HEK293 (cell line): ENCODE measurements around the gene KCNB1.

ENCODE experiments used
- HIC1 ChIP-seq: fragments of 450-650 bp; formaldehyde crosslinking; IDR thresholded peaks from 2 replicates; pipeline ENCODE4 v1.5.1; 2016; ENCODE audit warnings: missing biosample characterization, missing genetic modification characterization
- RBAK ChIP-seq: fragments of 450-650 bp; formaldehyde crosslinking; IDR thresholded peaks from 2 replicates; pipeline ENCODE4 v1.5.1; 2016; ENCODE audit warnings: missing biosample characterization, missing genetic modification characterization
- REST ChIP-seq: fragments of 450-650 bp; formaldehyde crosslinking; IDR thresholded peaks from 2 replicates; pipeline ENCODE4 v1.5.1; 2016; ENCODE audit warnings: missing biosample characterization, missing genetic modification characterization
- SETDB1 ChIP-seq: IDR thresholded peaks from one replicate; pipeline ENCODE4 v1.6.1; 2017; ENCODE audit warnings: mild to moderate bottlenecking, low read length, moderate library complexity, mixed read lengths; ENCODE audit not compliant: insufficient read length
- ZBTB17 ChIP-seq: fragments of 450-650 bp; formaldehyde crosslinking; IDR thresholded peaks from 2 replicates; pipeline ENCODE4 v1.5.1; 2016; ENCODE audit warnings: missing biosample characterization, missing genetic modification characterization
- ZBTB20 ChIP-seq: fragments of 450-650 bp; formaldehyde crosslinking; IDR thresholded peaks from 2 replicates; pipeline ENCODE4 v1.5.1; 2016; ENCODE audit warnings: missing biosample characterization, missing genetic modification characterization
- ZNF121 ChIP-seq: fragments of 450-650 bp; formaldehyde crosslinking; IDR thresholded peaks from 2 replicates; pipeline ENCODE4 v1.5.1; 2016; ENCODE audit warnings: missing biosample characterization, missing genetic modification characterization
- ZNF274 ChIP-seq, 2 experiments: fragments of 200-500 bp in 1 of 2; fragments of 450-650 bp in 1 of 2; sonication (Bioruptor generic) in 1 of 2; formaldehyde crosslinking in 1 of 2; IDR thresholded peaks; 2 replicates each; pipeline versions ENCODE4 v1.5.1 to v1.6.1; 2014 to 2016; ENCODE audit warnings: borderline replicate concordance in 1 of 2, inconsistent platforms in 1 of 2, low read length in 1 of 2, missing biosample characterization in 1 of 2, missing genetic modification characterization in 1 of 2
- ZNF324 ChIP-seq: fragments of 450-650 bp; formaldehyde crosslinking; IDR thresholded peaks from 2 replicates; pipeline ENCODE4 v1.5.1; 2016; ENCODE audit warnings: missing biosample characterization, missing genetic modification characterization
- ZNF341 ChIP-seq: fragments of 450-650 bp; formaldehyde crosslinking; IDR thresholded peaks from 2 replicates; pipeline ENCODE4; 2016; ENCODE audit warnings: low read depth, missing biosample characterization, missing genetic modification characterization
- ZNF654 ChIP-seq: fragments of 450-650 bp; formaldehyde crosslinking; IDR thresholded peaks from 2 replicates; pipeline ENCODE4 v1.5.1; 2016; ENCODE audit warnings: low read depth, missing biosample characterization, missing genetic modification characterization
- TF ChIP-seq, protein P1 (sequence below): fragments of 450-650 bp; formaldehyde crosslinking; IDR thresholded peaks from 2 replicates; pipeline ENCODE4 v1.5.1; 2016; ENCODE audit warnings: missing biosample characterization, missing genetic modification characterization
- TF ChIP-seq, protein P2 (sequence below): fragments of 450-650 bp; IDR thresholded peaks from 2 replicates; pipeline ENCODE4 v1.5.1; 2018; ENCODE audit warnings: missing biosample characterization, missing genetic modification characterization
- TF ChIP-seq, protein P3 (sequence below): fragments of 450-650 bp; formaldehyde crosslinking; conservative IDR thresholded peaks from 2 replicates; pipeline ENCODE4 v1.5.1; 2016; ENCODE audit warnings: low read depth, missing biosample characterization, missing genetic modification characterization

DNA sequence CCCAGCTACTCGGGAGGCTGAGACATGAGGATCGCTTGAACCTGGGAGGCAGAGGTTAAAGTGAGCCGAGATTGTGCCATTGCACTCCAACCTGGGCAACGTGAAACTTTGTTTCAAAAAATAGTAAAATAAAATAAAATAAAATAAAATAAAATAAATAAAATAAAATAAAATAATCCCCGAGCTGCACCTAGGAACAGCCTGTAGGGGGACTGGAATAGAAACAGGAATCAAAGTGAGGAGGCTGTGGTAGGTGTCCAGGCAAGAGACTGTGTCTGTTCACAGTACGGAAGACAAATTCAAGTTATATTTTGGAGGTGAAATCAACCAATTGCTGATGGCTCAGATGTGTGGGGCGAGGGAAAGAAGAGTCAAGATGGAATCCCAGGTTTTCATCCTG, 86.2 kb downstream of the KCNB1 start:
- TF ChIP-seq, protein P1, sequence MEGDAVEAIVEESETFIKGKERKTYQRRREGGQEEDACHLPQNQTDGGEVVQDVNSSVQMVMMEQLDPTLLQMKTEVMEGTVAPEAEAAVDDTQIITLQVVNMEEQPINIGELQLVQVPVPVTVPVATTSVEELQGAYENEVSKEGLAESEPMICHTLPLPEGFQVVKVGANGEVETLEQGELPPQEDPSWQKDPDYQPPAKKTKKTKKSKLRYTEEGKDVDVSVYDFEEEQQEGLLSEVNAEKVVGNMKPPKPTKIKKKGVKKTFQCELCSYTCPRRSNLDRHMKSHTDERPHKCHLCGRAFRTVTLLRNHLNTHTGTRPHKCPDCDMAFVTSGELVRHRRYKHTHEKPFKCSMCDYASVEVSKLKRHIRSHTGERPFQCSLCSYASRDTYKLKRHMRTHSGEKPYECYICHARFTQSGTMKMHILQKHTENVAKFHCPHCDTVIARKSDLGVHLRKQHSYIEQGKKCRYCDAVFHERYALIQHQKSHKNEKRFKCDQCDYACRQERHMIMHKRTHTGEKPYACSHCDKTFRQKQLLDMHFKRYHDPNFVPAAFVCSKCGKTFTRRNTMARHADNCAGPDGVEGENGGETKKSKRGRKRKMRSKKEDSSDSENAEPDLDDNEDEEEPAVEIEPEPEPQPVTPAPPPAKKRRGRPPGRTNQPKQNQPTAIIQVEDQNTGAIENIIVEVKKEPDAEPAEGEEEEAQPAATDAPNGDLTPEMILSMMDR (tag by site-specific recombination): no peak
- TF ChIP-seq ZNF654: no peak
- TF ChIP-seq, protein P2, sequence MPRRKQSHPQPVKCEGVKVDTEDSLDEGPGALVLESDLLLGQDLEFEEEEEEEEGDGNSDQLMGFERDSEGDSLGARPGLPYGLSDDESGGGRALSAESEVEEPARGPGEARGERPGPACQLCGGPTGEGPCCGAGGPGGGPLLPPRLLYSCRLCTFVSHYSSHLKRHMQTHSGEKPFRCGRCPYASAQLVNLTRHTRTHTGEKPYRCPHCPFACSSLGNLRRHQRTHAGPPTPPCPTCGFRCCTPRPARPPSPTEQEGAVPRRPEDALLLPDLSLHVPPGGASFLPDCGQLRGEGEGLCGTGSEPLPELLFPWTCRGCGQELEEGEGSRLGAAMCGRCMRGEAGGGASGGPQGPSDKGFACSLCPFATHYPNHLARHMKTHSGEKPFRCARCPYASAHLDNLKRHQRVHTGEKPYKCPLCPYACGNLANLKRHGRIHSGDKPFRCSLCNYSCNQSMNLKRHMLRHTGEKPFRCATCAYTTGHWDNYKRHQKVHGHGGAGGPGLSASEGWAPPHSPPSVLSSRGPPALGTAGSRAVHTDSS (tag by site-specific recombination): no peak
- TF ChIP-seq ZBTB20: no peak
- TF ChIP-seq ZNF324 (tag by site-specific recombination): no peak
- no peak for TF ChIP-seq HIC1
- TF ChIP-seq RBAK: no peak
- TF ChIP-seq SETDB1: no peak
- TF ChIP-seq, protein P3, sequence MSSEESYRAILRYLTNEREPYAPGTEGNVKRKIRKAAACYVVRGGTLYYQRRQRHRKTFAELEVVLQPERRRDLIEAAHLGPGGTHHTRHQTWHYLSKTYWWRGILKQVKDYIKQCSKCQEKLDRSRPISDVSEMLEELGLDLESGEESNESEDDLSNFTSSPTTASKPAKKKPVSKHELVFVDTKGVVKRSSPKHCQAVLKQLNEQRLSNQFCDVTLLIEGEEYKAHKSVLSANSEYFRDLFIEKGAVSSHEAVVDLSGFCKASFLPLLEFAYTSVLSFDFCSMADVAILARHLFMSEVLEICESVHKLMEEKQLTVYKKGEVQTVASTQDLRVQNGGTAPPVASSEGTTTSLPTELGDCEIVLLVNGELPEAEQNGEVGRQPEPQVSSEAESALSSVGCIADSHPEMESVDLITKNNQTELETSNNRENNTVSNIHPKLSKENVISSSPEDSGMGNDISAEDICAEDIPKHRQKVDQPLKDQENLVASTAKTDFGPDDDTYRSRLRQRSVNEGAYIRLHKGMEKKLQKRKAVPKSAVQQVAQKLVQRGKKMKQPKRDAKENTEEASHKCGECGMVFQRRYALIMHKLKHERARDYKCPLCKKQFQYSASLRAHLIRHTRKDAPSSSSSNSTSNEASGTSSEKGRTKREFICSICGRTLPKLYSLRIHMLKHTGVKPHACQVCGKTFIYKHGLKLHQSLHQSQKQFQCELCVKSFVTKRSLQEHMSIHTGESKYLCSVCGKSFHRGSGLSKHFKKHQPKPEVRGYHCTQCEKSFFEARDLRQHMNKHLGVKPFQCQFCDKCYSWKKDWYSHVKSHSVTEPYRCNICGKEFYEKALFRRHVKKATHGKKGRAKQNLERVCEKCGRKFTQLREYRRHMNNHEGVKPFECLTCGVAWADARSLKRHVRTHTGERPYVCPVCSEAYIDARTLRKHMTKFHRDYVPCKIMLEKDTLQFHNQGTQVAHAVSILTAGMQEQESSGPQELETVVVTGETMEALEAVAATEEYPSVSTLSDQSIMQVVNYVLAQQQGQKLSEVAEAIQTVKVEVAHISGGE (tag by site-specific recombination): no peak
- no peak for TF ChIP-seq ZNF341 (tag by site-specific recombination)
- TF ChIP-seq ZBTB17 (tag by site-specific recombination): no peak
- no peak for TF ChIP-seq ZNF121 (tag by site-specific recombination)
- no peak for TF ChIP-seq ZNF274 (IDR thresholded peaks at IDR 0.05; ENCODE audit: low read length)
- no peak for TF ChIP-seq ZNF274 (tag by site-specific recombination; IDR thresholded peaks at IDR 0.05; ENCODE audit: borderline replicate concordance)
- TF ChIP-seq REST: no peak
